Activated CD4-positive, alpha-beta memory T cell treated with anti-CD3 and anti-CD28 coated beads, Interleukin-2, amount 10 ng/mL, durations not matched to agents 7 days and 5 days (primary cell): ENCODE measurements around the gene ZSCAN12. TPM values are rescaled to one million over a fixed set of nuclear protein-coding genes. Genes with fewer than 3 reads are reported as not detected.

Experiments used
- CTCF ChIA-PET: fragments of 350-600 bp; sonication (Branson Sonifier 250); formaldehyde crosslinking; loops from one replicate; lab custom pipeline; 2021; ENCODE audit warnings: antibody characterized with exemption, inconsistent platforms; lab: Charles Lee
- POLR2A ChIA-PET: fragments of 350-600 bp; sonication (Branson Sonifier 250); formaldehyde crosslinking; loops from one replicate; lab custom pipeline; 2021; ENCODE audit warnings: antibody characterized with exemption; lab: Charles Lee
- DNase-seq: peaks from one replicate; pipeline ENCODE4 v3.0.0-alpha.2; 2020
- H3K27ac Mint-ChIP-seq: one replicate; pipeline ENCODE4 v1.8.0; 2021; ENCODE audit warnings: mild to moderate bottlenecking, mixed read lengths
- H3K27me3 Mint-ChIP-seq: one replicate; pipeline ENCODE4 v1.8.0; 2021; ENCODE audit warnings: mixed read lengths
- H3K36me3 Mint-ChIP-seq: one replicate; pipeline ENCODE4 v1.8.0; 2021; ENCODE audit warnings: low read depth, mixed read lengths
- H3K4me1 Mint-ChIP-seq: one replicate; pipeline ENCODE4 v1.8.0; 2021; ENCODE audit warnings: mixed read lengths
- H3K4me3 Mint-ChIP-seq: one replicate; pipeline ENCODE4 v1.8.0; 2021; ENCODE audit warnings: mild to moderate bottlenecking, mixed read lengths
- H3K9me3 Mint-ChIP-seq: one replicate; pipeline ENCODE4 v1.8.0; 2021; ENCODE audit warnings: mixed read lengths
- total RNA-seq, 2 experiments: library from RNA; stranded (reverse); gene quantifications; one replicate each; pipeline ENCODE4 v1.2.3, GENCODE V29; 2021

The ZSCAN12 gene
- total RNA-seq, 2 experiments from 2014 or later: 4.6 to 4.9 TPM

GRCh38 chr6:28357036-28357435, 42.5 kb downstream of the ZSCAN12 start:
- POLR2A ChIA-PET: interaction anchor here (0.9 to 3.5 kb wide), 4 partner anchors 76 to 466 kb away, joined by 3 to 16 read pairs (median 6); partner anchors contain the start of genes PGBD1 and ZSCAN26
- CTCF ChIA-PET: interaction anchor here (1.2 to 2.4 kb wide), 3 partner anchors 20 to 215 kb away, joined by 6 to 30 read pairs (median 20); partner anchors contain the start of genes ZKSCAN8 and ZSCAN31
- DNase-seq: no peak
- Mint-ChIP-seq H3K27me3 (no peaks in the 10 kb centered on the region), H3K36me3 (peaks cover 17% of the 10 kb centered on the region), H3K9me3 (no peaks in the 10 kb centered on the region), H3K4me3 (no peak overlapping the region), H3K4me1 (peaks cover 17% of the 10 kb centered on the region), H3K27ac (no peak overlapping the region)

GRCh38 chr6:28356666-28357020, 42.9 kb downstream of the ZSCAN12 start:
- Mint-ChIP-seq H3K4me3 (no peak overlapping the region), H3K36me3 (peaks cover 19% of the 10 kb centered on the region), H3K4me1 (peaks cover 19% of the 10 kb centered on the region), H3K27ac (no peak overlapping the region), H3K27me3 (no peaks in the 10 kb centered on the region), H3K9me3 (no peaks in the 10 kb centered on the region)
- no peak for DNase-seq
- ChIA-PET CTCF (interaction anchor here (0.6 to 2.6 kb wide), 30 partner anchors 8 to 537 kb away, joined by 3 to 30 read pairs (median 4); partner anchors contain the start of genes PGBD1, ZKSCAN4, ZKSCAN8 and ZSCAN23), POLR2A (interaction anchor here (0.7 to 3.5 kb wide), 9 partner anchors 75 to 520 kb away, joined by 3 to 16 read pairs (median 4); partner anchors contain the start of genes PGBD1, ZKSCAN4, ZKSCAN8 and ZSCAN26)

- H3K9me3 Mint-ChIP-seq: no peaks in the 10 kb centered on the region
- peaks cover 19% of the 10 kb centered on the region for H3K36me3 Mint-ChIP-seq
- H3K27me3 Mint-ChIP-seq: no peaks in the 10 kb centered on the region
- CTCF ChIA-PET: interaction anchor here (0.6 to 2.6 kb wide), 42 partner anchors 8 to 537 kb away, joined by 3 to 30 read pairs (median 3); partner anchors contain the start of genes PGBD1, ZKSCAN4, ZKSCAN8 and ZSCAN23
- peak; percentile 61 for DNase-seq
- H3K4me3 Mint-ChIP-seq: peak overlapping the region; percentile 81
- H3K27ac Mint-ChIP-seq: peak overlapping the region; percentile 71
- H3K4me1 Mint-ChIP-seq: peaks cover 25% of the 10 kb centered on the region
- POLR2A ChIA-PET: interaction anchor here (0.7 to 3.5 kb wide), 13 partner anchors 21 to 519 kb away, joined by 3 to 16 read pairs (median 4); partner anchors contain the start of genes PGBD1, ZKSCAN4, ZKSCAN8 and ZSCAN26
Measured at GRCh38 chr6:28355743-28356665, 43.5 kb downstream of the ZSCAN12 start.

GRCh38 chr6:28354688-28355554, 44.6 kb downstream of the ZSCAN12 start:
- ChIA-PET POLR2A (interaction anchor here (0.7 to 3.5 kb wide), 7 partner anchors 19 to 462 kb away, joined by 3 to 16 read pairs (median 6); partner anchors contain the start of genes ZKSCAN8, ZSCAN26 and ZSCAN31), CTCF (interaction anchor here (0.8 to 2.6 kb wide), 23 partner anchors 8 to 460 kb away, joined by 3 to 30 read pairs (median 4); partner anchors contain the start of genes PGBD1, ZKSCAN8, ZSCAN26 and ZSCAN31)
- DNase-seq: no peak
- H3K9me3 Mint-ChIP-seq: no peaks in the 10 kb centered on the region
- H3K4me3 Mint-ChIP-seq: peak overlapping the region; percentile 81
- peaks cover 35% of the 10 kb centered on the region for H3K4me1 Mint-ChIP-seq
- H3K27me3 Mint-ChIP-seq: no peaks in the 10 kb centered on the region
- peaks cover 19% of the 10 kb centered on the region for H3K36me3 Mint-ChIP-seq
- H3K27ac Mint-ChIP-seq: no peak overlapping the region

- CTCF ChIA-PET: interaction anchor here (2.6 kb wide), 1 partner anchor 88 kb away, joined by 13 read pairs; the partner anchor contains the start of gene ZSCAN26
- peaks cover 19% of the 10 kb centered on the region for H3K36me3 Mint-ChIP-seq
Measured at GRCh38 chr6:28353981-28354676, 45.4 kb downstream of the ZSCAN12 start.

GRCh38 chr6:28353356-28353755, 46.2 kb downstream of the ZSCAN12 start:
- ChIA-PET CTCF (no interaction called here), POLR2A (interaction anchor here (1.8 kb wide), 1 partner anchor 212 kb away, joined by 5 read pairs; the partner anchor contains the start of gene ZKSCAN8)
- DNase-seq: no peak
- H3K4me1 Mint-ChIP-seq: peaks cover 40% of the 10 kb centered on the region
- H3K9me3 Mint-ChIP-seq: no peaks in the 10 kb centered on the region
- peaks cover under 1% of the 10 kb centered on the region for H3K27me3 Mint-ChIP-seq
- no peak overlapping the region for H3K27ac Mint-ChIP-seq
- H3K4me3 Mint-ChIP-seq: no peak overlapping the region
- peaks cover 19% of the 10 kb centered on the region for H3K36me3 Mint-ChIP-seq

More at GRCh38 chr6:28353981-28354676, 45.4 kb downstream of the ZSCAN12 start:
- H3K9me3 Mint-ChIP-seq: no peaks in the 10 kb centered on the region
- POLR2A ChIA-PET: interaction anchor here (0.7 to 3.5 kb wide), 3 partner anchors 18 to 214 kb away, joined by 3 to 16 read pairs (median 3); partner anchors contain the start of genes ZSCAN26 and ZSCAN31
- no peaks in the 10 kb centered on the region for H3K27me3 Mint-ChIP-seq
- no peak overlapping the region for H3K27ac Mint-ChIP-seq
- no peak overlapping the region for H3K4me3 Mint-ChIP-seq
- peaks cover 40% of the 10 kb centered on the region for H3K4me1 Mint-ChIP-seq
- DNase-seq: no peak

GRCh38 chr6:28351493-28351925, 48.0 kb downstream of the ZSCAN12 start:
- POLR2A ChIA-PET: interaction anchor here (1.0 to 2.3 kb wide), 5 partner anchors 16 to 544 kb away, joined by 3 to 8 read pairs (median 5); partner anchors contain the start of genes ZKSCAN8, ZSCAN26 and ZSCAN31
- Mint-ChIP-seq H3K9me3 (no peaks in the 10 kb centered on the region), H3K27ac (no peak overlapping the region), H3K36me3 (peaks cover 19% of the 10 kb centered on the region), H3K27me3 (peaks cover 10% of the 10 kb centered on the region), H3K4me1 (peaks cover 39% of the 10 kb centered on the region), H3K4me3 (peak overlapping the region; percentile 21)
- CTCF ChIA-PET: interaction anchor here (1.1 to 2.2 kb wide), 3 partner anchors 84 to 461 kb away, joined by 4 to 7 read pairs (median 5); partner anchors contain the start of gene ZSCAN26
- no peak for DNase-seq

GRCh38 chr6:28351087-28351486, 48.5 kb downstream of the ZSCAN12 start:
- Mint-ChIP-seq H3K9me3 (no peaks in the 10 kb centered on the region), H3K27me3 (peaks cover 13% of the 10 kb centered on the region), H3K4me3 (peak overlapping the region; percentile 96), H3K36me3 (peaks cover 19% of the 10 kb centered on the region), H3K4me1 (peaks cover 37% of the 10 kb centered on the region), H3K27ac (peak overlapping the region; percentile 91)
- ChIA-PET CTCF (interaction anchor here (0.6 to 2.2 kb wide), 3 partner anchors 16 to 461 kb away, joined by 3 to 7 read pairs (median 5); a partner anchor contains a TSS), POLR2A (interaction anchor here (1.0 to 2.3 kb wide), 5 partner anchors 15 to 544 kb away, joined by 3 to 8 read pairs (median 5); partner anchors contain the start of genes ZSCAN26 and ZSCAN31)
- DNase-seq: no peak

GRCh38 chr6:28349892-28350737, 49.4 kb downstream of the ZSCAN12 start, which contains the start of gene ZKSCAN3:
Gene ZKSCAN3, plus strand, starts transcription at chr6:28349947. Its CDS starts 9,640 bp downstream, at chr6:28359587.
- ChIA-PET CTCF (interaction anchor here (0.6 to 2.2 kb wide), 4 partner anchors 15 to 460 kb away, joined by 3 to 7 read pairs (median 4); a partner anchor contains a TSS), POLR2A (interaction anchor here (0.7 to 2.3 kb wide), 13 partner anchors 9 to 545 kb away, joined by 3 to 12 read pairs (median 5); partner anchors contain the start of genes ZKSCAN4, ZKSCAN8, ZSCAN26 and ZSCAN31)
- H3K27ac Mint-ChIP-seq: peak within 1 kb of the TSS; percentile 91
- peaks cover 22% of the 10 kb centered on the region for H3K27me3 Mint-ChIP-seq
- H3K4me3 Mint-ChIP-seq: peak within 1 kb of the TSS; percentile 96
- H3K4me1 Mint-ChIP-seq: peaks cover 28% of the 10 kb centered on the region
- peaks cover 19% of the 10 kb centered on the region for H3K36me3 Mint-ChIP-seq
- peak; percentile 93 for DNase-seq
- no peaks in the 10 kb centered on the region for H3K9me3 Mint-ChIP-seq

GRCh38 chr6:28349344-28349891, 50.1 kb downstream of the ZSCAN12 start:
- CTCF ChIA-PET: interaction anchor here (0.8 to 2.2 kb wide), 2 partner anchors 23 to 245 kb away, joined by 3 to 7 read pairs; no protein-coding TSS in a partner anchor
- POLR2A ChIA-PET: interaction anchor here (0.7 to 2.3 kb wide), 11 partner anchors 9 to 511 kb away, joined by 3 to 12 read pairs (median 5); partner anchors contain the start of genes ZKSCAN4, ZKSCAN8, ZSCAN26 and ZSCAN31
- Mint-ChIP-seq H3K4me3 (peak overlapping the region; percentile 96), H3K27me3 (peaks cover 24% of the 10 kb centered on the region), H3K9me3 (no peaks in the 10 kb centered on the region), H3K36me3 (peaks cover 20% of the 10 kb centered on the region), H3K27ac (peak overlapping the region; percentile 91), H3K4me1 (peaks cover 28% of the 10 kb centered on the region)
- DNase-seq: no peak
